Measurements from ENCODE around the gene MBD6.
"Not testable (repeated sequence)": the region's sequence is repeated elsewhere in the genome, so short reads cannot be mapped to it uniquely, and the experiment has no call there.

- TF ChIP-seq CTCF (IDR thresholded peaks at IDR 0.05; ENCODE audit: insufficient read depth, low read depth, low read length); EZH2 (IDR thresholded peaks at IDR 0.05; ENCODE audit: insufficient read depth, low read length): not testable (repeated sequence)
Measured at GRCh38 chr12:57513677-57514076, 8.9 kb upstream of the MBD6 start.
